Fibroblast of mammary gland (primary cell): ENCODE measurements around the gene GNPTG.

Source experiments
- DNase-seq: peaks from one replicate; pipeline ENCODE4 v3.0.0-alpha.2; 2010; ENCODE audit warnings: low read depth
- H3K4me3 ChIP-seq: 2 replicates; pipeline ENCODE4 v1.5.1; 2011; ENCODE audit warnings: low read depth, mild to moderate bottlenecking, low read length, moderate library complexity; ENCODE audit not compliant: control insufficient read depth
- TF ChIP-seq, protein P1 (sequence below): conservative IDR thresholded peaks from 2 replicates; pipeline ENCODE4 v1.5.1; 2011; ENCODE audit warnings: low read depth, low read length, inconsistent platforms; ENCODE audit not compliant: control insufficient read depth, insufficient read depth

GNPTG gene

GRCh38 chr16:1387331-1387730, 35.6 kb downstream of the GNPTG start:
- H3K4me3 ChIP-seq: no peak overlapping the region
- DNase-seq: no peak
- TF ChIP-seq, protein P1, sequence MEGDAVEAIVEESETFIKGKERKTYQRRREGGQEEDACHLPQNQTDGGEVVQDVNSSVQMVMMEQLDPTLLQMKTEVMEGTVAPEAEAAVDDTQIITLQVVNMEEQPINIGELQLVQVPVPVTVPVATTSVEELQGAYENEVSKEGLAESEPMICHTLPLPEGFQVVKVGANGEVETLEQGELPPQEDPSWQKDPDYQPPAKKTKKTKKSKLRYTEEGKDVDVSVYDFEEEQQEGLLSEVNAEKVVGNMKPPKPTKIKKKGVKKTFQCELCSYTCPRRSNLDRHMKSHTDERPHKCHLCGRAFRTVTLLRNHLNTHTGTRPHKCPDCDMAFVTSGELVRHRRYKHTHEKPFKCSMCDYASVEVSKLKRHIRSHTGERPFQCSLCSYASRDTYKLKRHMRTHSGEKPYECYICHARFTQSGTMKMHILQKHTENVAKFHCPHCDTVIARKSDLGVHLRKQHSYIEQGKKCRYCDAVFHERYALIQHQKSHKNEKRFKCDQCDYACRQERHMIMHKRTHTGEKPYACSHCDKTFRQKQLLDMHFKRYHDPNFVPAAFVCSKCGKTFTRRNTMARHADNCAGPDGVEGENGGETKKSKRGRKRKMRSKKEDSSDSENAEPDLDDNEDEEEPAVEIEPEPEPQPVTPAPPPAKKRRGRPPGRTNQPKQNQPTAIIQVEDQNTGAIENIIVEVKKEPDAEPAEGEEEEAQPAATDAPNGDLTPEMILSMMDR: no peak

DNA sequence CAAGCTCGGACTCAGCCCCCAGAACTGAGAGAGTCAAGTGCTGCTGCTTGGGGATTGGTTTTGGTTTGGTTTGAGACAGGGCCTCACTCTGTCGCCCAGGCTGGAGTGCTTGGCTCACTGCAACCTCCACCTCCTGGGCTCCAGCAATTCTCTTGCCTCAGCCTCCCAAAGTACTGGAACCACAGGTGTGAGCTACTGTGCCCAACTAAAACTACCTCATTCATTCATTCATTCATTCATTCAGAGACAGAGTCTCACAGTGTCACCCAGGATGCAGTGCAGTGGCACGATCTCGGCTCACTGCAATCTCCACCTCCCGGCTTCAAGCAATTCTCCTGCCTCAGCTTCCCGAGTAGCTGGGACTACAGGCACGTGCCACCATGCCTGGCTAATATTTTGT, 38.0 kb downstream of the GNPTG start:
- no peak overlapping the region for H3K4me3 ChIP-seq
- no peak for DNase-seq
- TF ChIP-seq, protein P1: no peak

- H3K4me3 ChIP-seq: no peak overlapping the region
- DNase-seq: no peak
- TF ChIP-seq, protein P1: no peak
Measured at GRCh38 chr16:1390239-1390779, 38.6 kb downstream of the GNPTG start.

- TF ChIP-seq, protein P1: no peak
- DNase-seq: no peak
- H3K4me3 ChIP-seq: no peak overlapping the region
Measured at GRCh38 chr16:1392826-1393225, 41.1 kb downstream of the GNPTG start.

- DNase-seq: no peak
- TF ChIP-seq, protein P1: no peak
- H3K4me3 ChIP-seq: no peak overlapping the region
Measured at GRCh38 chr16:1393613-1394176, 42.0 kb downstream of the GNPTG start.

DNA sequence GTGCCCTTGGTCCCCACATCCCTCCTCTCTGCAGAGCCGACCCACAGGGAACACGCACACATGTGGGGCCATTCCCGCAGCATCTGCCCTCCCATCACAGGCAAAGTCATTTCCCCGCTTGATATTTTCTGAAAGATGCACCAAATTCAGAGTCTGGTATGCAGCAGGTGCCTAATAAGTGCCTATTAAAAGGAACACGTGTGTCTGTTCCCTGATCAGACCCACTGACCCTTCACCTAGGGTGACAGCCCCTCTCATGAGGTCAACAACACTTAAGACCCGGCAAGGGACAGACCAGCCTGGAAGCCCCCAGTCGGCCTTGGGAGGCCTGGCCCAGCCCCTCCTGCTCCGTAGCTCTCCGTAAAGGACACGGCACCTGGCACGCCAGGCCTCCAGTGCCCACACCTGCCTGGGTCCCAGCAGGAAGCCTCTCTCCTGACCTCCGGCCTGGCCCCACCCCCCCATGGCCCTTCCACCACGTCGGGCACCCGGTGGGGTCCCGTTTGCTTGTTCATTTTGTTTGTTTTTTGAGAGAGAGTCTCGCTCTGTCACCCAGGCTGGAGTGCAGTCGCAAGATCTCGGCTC, 42.7 kb downstream of the GNPTG start:
- no peak for DNase-seq
- TF ChIP-seq, protein P1: no peak
- no peak overlapping the region for H3K4me3 ChIP-seq

DNA sequence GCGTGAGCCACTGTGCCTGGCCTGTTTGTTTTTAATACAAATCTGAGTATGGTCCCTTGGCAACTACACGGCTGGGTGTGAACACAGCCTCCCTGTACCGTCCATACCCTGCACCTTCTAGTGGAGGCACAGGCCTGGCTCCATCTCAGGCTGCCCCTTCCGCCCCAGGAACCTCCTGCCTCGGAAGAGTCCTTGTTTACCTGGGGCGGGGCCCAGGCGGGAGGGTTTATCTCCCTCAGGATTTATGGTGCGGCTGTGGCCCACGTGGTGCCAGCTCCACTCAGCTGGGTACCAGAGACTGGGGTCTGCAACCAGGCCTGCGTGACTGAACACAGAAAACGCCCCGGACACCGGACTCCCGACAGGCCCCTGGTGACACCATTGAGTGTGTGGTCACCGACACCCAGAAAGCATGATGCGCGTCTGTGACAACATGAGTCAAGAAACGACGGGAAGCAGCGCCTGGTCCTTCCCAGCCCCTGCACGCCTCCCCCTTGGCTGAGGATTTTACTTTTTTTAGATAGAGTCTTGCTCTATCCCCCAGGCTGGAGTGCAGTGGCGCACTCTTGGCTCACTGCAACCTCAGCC, 43.8 kb downstream of the GNPTG start:
- TF ChIP-seq, protein P1: no peak
- H3K4me3 ChIP-seq: no peak overlapping the region
- DNase-seq: no peak
